K562 (cell line): ENCODE measurements around the gene ZCCHC4. TPM values are rescaled to one million over a fixed set of nuclear protein-coding genes. Genes with fewer than 3 reads are reported as not detected.

Experiments
- ATF1 ChIP-seq, 2 experiments: fragments of 450-650 bp in 1 of 2; IDR thresholded peaks; 2 replicates each; pipeline ENCODE4 v1.6.1; 2016; ENCODE audit warnings: missing compliant biosample characterization in 1 of 2, missing genetic modification characterization in 1 of 2
- CBX2 ChIP-seq: fragments of 200-600 bp; sonication (generic); IDR thresholded peaks from one replicate; pipeline ENCODE4 v1.6.1; 2012; ENCODE audit warnings: mild to moderate bottlenecking, low read length, inconsistent platforms; ENCODE audit not compliant: insufficient read depth, poor library complexity, severe bottlenecking
- CCAR2 ChIP-seq: fragments of 200-400 bp; formaldehyde crosslinking; IDR thresholded peaks from 2 replicates; pipeline ENCODE4 v1.6.1; 2017; ENCODE audit warnings: mild to moderate bottlenecking, low read depth, low read length
- COPS2 ChIP-seq: fragments of 450-650 bp; conservative IDR thresholded peaks from 2 replicates; pipeline ENCODE4 v1.6.1; 2016; ENCODE audit warnings: mild to moderate bottlenecking, moderate library complexity
- DLX4 ChIP-seq: fragments of 250-450 bp; sonication (Bioruptor Pico); IDR thresholded peaks from 2 replicates; pipeline ENCODE4 v1.6.1; 2021; ENCODE audit warnings: mild to moderate bottlenecking
- EZH2 ChIP-seq: IDR thresholded peaks from 2 replicates; pipeline ENCODE4 v1.6.1; 2012; ENCODE audit warnings: low read depth, mild to moderate bottlenecking, inconsistent platforms, low read length, borderline replicate concordance
- FOXJ2 ChIP-seq: fragments of 200-800 bp; sonication (Bioruptor generic); IDR thresholded peaks from 2 replicates; pipeline ENCODE4 v1.6.1; 2016; ENCODE audit warnings: missing genetic modification characterization, missing compliant biosample characterization
- GATA2 ChIP-seq: sonication (generic); formaldehyde crosslinking; IDR thresholded peaks from 2 replicates; pipeline ENCODE4 v1.4.0; 2020; ENCODE audit warnings: mild to moderate bottlenecking, missing genetic modification reagents
- GTF2E2 ChIP-seq: fragments of 200-800 bp; sonication (Bioruptor generic); IDR thresholded peaks from 2 replicates; pipeline ENCODE4 v1.6.1; 2016; ENCODE audit warnings: missing genetic modification characterization, missing compliant biosample characterization
- HDAC1 ChIP-seq, 2 experiments: fragments of 450-650 bp; IDR thresholded peaks; 2 replicates each; pipeline ENCODE4 v1.6.1; 2016 to 2017; ENCODE audit warnings: inconsistent platforms in 1 of 2, mild to moderate bottlenecking in 1 of 2, moderate library complexity in 1 of 2
- HMBOX1 ChIP-seq: sonication (generic); IDR thresholded peaks from 2 replicates; pipeline ENCODE4 v1.6.1; 2016
- HNRNPK ChIP-seq: fragments of 200-400 bp; formaldehyde crosslinking; IDR thresholded peaks from one replicate; pipeline ENCODE4 v1.6.1; 2018; ENCODE audit warnings: mild to moderate bottlenecking, low read depth, low read length; ENCODE audit not compliant: poor library complexity, severe bottlenecking
- HNRNPL ChIP-seq: fragments of 200-400 bp; formaldehyde crosslinking; IDR thresholded peaks from 2 replicates; pipeline ENCODE4 v1.6.1; 2017; ENCODE audit warnings: low read depth, mild to moderate bottlenecking, low read length
- NCOA2 ChIP-seq, 2 experiments: fragments of 450-650 bp; IDR thresholded peaks; 2 replicates each; pipeline ENCODE4 v1.6.1; 2018; ENCODE audit warnings: mild to moderate bottlenecking in 2 of 2, moderate library complexity in 1 of 2; ENCODE audit not compliant: partially characterized antibody in 2 of 2
- PRPF4 ChIP-seq: fragments of 200-400 bp; formaldehyde crosslinking; IDR thresholded peaks from one replicate; pipeline ENCODE4 v1.6.1; 2017; ENCODE audit warnings: low read length, low read depth, mild to moderate bottlenecking; ENCODE audit not compliant: insufficient read depth, poor library complexity, severe bottlenecking
- RBM15 ChIP-seq: fragments of 200-400 bp; formaldehyde crosslinking; IDR thresholded peaks from 2 replicates; pipeline ENCODE4 v1.6.1; 2018; ENCODE audit warnings: mild to moderate bottlenecking, low read length, moderate library complexity; ENCODE audit not compliant: insufficient read depth
- RBM39 ChIP-seq: fragments of 200-400 bp; formaldehyde crosslinking; optimal IDR thresholded peaks from 2 replicates; pipeline ENCODE3; 2018; ENCODE audit warnings: low read depth, low read length
- TAF7 ChIP-seq: fragments of 450-650 bp; IDR thresholded peaks from 2 replicates; pipeline ENCODE4 v1.6.1; 2016; ENCODE audit warnings: missing genetic modification characterization, missing compliant biosample characterization
- TCF7 ChIP-seq: sonication (generic); IDR thresholded peaks from 2 replicates; pipeline ENCODE4 v1.6.1; 2016; ENCODE audit warnings: antibody characterized with exemption, borderline replicate concordance
- TOE1 ChIP-seq, 2 experiments: fragments of 450-650 bp in 1 of 2; sonication (generic) in 1 of 2; formaldehyde crosslinking in 1 of 2; IDR thresholded peaks; 2 replicates each; pipeline versions ENCODE4 v1.7.1 to v1.8.0; 2016 to 2022; ENCODE audit warnings: borderline replicate concordance in 2 of 2, mild to moderate bottlenecking in 2 of 2, antibody characterized with exemption in 1 of 2, inconsistent platforms in 1 of 2, low read depth in 1 of 2, missing genetic modification reagents in 1 of 2, moderate library complexity in 1 of 2
- ZFP1 ChIP-seq: fragments of 450-650 bp; formaldehyde crosslinking; IDR thresholded peaks from 2 replicates; pipeline ENCODE4 v1.4.0; 2020; ENCODE audit warnings: mild to moderate bottlenecking, mixed read lengths
- ZNF124 ChIP-seq: sonication (generic); formaldehyde crosslinking; IDR thresholded peaks from 2 replicates; pipeline ENCODE4 v1.8.1; 2022; ENCODE audit warnings: missing genetic modification reagents
- ZNF274 ChIP-seq: IDR thresholded peaks from 2 replicates; pipeline ENCODE4 v1.6.1; 2011; ENCODE audit warnings: low read depth, mild to moderate bottlenecking, low read length, moderate library complexity, borderline replicate concordance
- ZNF277 ChIP-seq: fragments of 250-450 bp; sonication (Bioruptor Pico); IDR thresholded peaks from 2 replicates; pipeline ENCODE4 v1.8.0; 2022; ENCODE audit warnings: inconsistent platforms, mild to moderate bottlenecking, moderate library complexity, borderline replicate concordance
- ZNF766 ChIP-seq: fragments of 200-800 bp; sonication (Bioruptor generic); conservative IDR thresholded peaks from 2 replicates; pipeline ENCODE4 v1.6.1; 2016; ENCODE audit warnings: missing genetic modification characterization, missing compliant biosample characterization
- ZNF780A ChIP-seq: fragments of 250-450 bp; sonication (Bioruptor Pico); IDR thresholded peaks from 2 replicates; pipeline ENCODE4 v1.5.0; 2021; ENCODE audit warnings: mild to moderate bottlenecking
- polyA plus RNA-seq, 8 experiments: library from polyadenylated mRNA; depleted of rRNA in 4 of 8; stranded (reverse) in 5 of 8; unstranded in 3 of 8; fragments of >200 nt; fragmentation: Nextera tagmentation in 2 of 8; fragmentation: Illumina TruSeq in 1 of 8; extraction: Ambion mirVana in 2 of 8; extraction: Trizol in 1 of 8; gene quantifications; 2 replicates each; pipeline versions ENCODE4 v1.2.1 to v1.2.3, GENCODE V29; 2011 to 2014; ENCODE audit warnings: inconsistent platforms in 1 of 8, missing spikeins in 1 of 8
- total RNA-seq, 7 experiments: library from RNA; depleted of rRNA in 6 of 7; stranded (reverse); fragments of >200 nt in 6 of 7; fragmentation: Illumina TruSeq in 2 of 7; extraction: Trizol in 2 of 7; gene quantifications; 2 replicates each; pipeline versions ENCODE4 v1.2.1 to v1.2.3, GENCODE V29; 2011 to 2021; ENCODE audit warnings: low replicate concordance in 1 of 7

ZCCHC4 gene
- total and polyA plus RNA-seq, 9 of the 15 experiments (the other 6 are each of a cell fraction or from before 2014, with no cell fraction given) = 5.3 to 26.1 (median 15.2) TPM

GRCh38 chr4:25376754-25377571, 64.4 kb downstream of the ZCCHC4 start, which contains the start of gene ANAPC4 (continued):
- TF ChIP-seq TOE1 (IDR thresholded peaks at IDR 0.05; ENCODE audit: borderline replicate concordance) (peak; percentile 24; the same call in 1 of the 2 replicates), TOE1 (CRISPR knock-in tag; IDR thresholded peaks at IDR 0.05; ENCODE audit: borderline replicate concordance, low read depth) (no peak), RBM39 (no peak), GTF2E2 (tag) (no peak), CBX2 (no peak), ATF1 (CRISPR knock-in tag; IDR thresholded peaks at IDR 0.05) (no peak), ATF1 (tag; IDR thresholded peaks at IDR 0.05) (no peak), ZNF780A (no peak), TCF7 (no peak), NCOA2 (IDR thresholded peaks at IDR 0.05; ENCODE audit: partially characterized antibody in 2 of 2) (no peak), CCAR2 (no peak), ZNF766 (CRISPR knock-in tag) (no peak), GATA2 (CRISPR knock-in tag) (no peak), FOXJ2 (tag) (no peak), ZNF277 (no peak), ZNF124 (no peak), EZH2 (no peak), HMBOX1 (no peak), ZFP1 (no peak), ZNF274 (no peak), PRPF4 (no peak), HDAC1 (IDR thresholded peaks at IDR 0.05) (no peak; a peak in 2 of 4 replicates), DLX4 (no peak), RBM15 (no peak), HNRNPK (peak; percentile 44), HNRNPL (no peak), TAF7 (tag) (0 out of 2 replicates have a peak, but pooled peaks have one; percentile 43), COPS2 (no peak)
